Progenitor cell of endocrine pancreas (in vitro differentiated cells): Measurements from ENCODE around the gene ATXN2. TPM values are rescaled to one million over a fixed set of nuclear protein-coding genes. Genes with fewer than 3 reads are reported as not detected.

Experiments
- DNase-seq: peaks from one replicate; pipeline ENCODE4 v3.0.0; 2021; ENCODE audit warnings: low spot score; ENCODE audit not compliant: unreplicated experiment
- H3K27ac Mint-ChIP-seq: 2 replicates; pipeline ENCODE4 v1.8.0; 2021; ENCODE audit warnings: mild to moderate bottlenecking, moderate library complexity, mixed read lengths
- H3K27me3 Mint-ChIP-seq: 2 replicates; pipeline ENCODE4 v1.8.0; 2021; ENCODE audit warnings: mixed read lengths
- H3K36me3 Mint-ChIP-seq: 2 replicates; pipeline ENCODE4 v1.8.0; 2022; ENCODE audit warnings: mixed read lengths; ENCODE audit not compliant: insufficient read depth
- H3K4me1 Mint-ChIP-seq: 2 replicates; pipeline ENCODE4 v1.8.0; 2021; ENCODE audit warnings: low read depth, mixed read lengths
- H3K4me3 Mint-ChIP-seq: 2 replicates; pipeline ENCODE4 v1.8.0; 2021; ENCODE audit warnings: low read depth, mild to moderate bottlenecking, moderate library complexity, mixed read lengths
- H3K9me3 Mint-ChIP-seq: 2 replicates; pipeline ENCODE4 v1.8.0; 2021; ENCODE audit warnings: low read depth, mixed read lengths
- CTCF ChIP-seq: fragments of 200-600 bp; sonication (generic); IDR thresholded peaks from one replicate; pipeline ENCODE4 v1.5.0; 2021; ENCODE audit warnings: antibody characterized with exemption, mild to moderate bottlenecking; ENCODE audit not compliant: unreplicated experiment
- total RNA-seq: library from RNA; stranded (reverse); gene quantifications from 2 replicates; pipeline ENCODE4 v1.2.1, GENCODE V29; 2021

The ATXN2 gene
- total RNA-seq, 1 donor from 2014 or later = 81.7 TPM

DNA sequence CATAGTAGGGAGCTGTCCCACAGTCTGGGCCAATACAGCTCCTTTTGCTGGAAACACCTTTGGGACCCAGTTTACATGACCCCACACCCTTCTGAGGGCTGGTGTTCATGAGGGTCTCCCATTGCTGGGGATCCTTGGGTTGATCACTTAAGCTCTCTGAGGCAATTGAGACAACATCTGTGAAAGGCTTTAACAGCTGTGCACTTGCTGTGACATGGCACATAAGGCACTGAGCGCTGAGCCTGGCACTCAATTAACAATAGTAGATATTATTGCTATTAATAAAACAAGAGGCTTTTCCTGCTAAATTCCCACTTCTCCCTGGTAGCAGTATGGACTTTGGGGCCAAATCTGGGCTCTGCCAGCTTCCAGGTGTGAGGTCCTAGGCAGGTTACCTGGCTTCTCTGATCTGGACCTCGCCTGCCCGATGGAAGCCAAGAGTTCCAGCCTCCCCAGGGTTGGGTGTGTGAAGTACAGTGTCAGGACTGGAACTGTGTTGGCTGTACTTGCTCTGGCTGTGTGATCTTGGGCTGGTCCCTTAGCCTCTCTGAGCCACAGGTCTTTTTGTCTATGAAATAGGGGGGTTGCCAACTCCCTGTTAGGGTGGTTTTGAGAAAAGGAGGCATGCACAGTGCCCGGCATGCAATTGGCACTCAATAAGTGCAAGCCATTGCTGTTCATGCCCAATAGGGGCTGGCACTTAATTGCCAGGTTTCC is 190.3 kb downstream of the ATXN2 start:
- Mint-ChIP-seq H3K27me3 (peaks cover 64% of the 10 kb centered on the region), H3K4me3 (no peak overlapping the region), H3K27ac (no peak overlapping the region), H3K4me1 (peaks cover 2% of the 10 kb centered on the region), H3K36me3 (no peaks in the 10 kb centered on the region), H3K9me3 (no peaks in the 10 kb centered on the region)
- no peak for DNase-seq
- TF ChIP-seq CTCF = no peak

- H3K9me3 Mint-ChIP-seq = no peaks in the 10 kb centered on the region
- H3K4me3 Mint-ChIP-seq = no peak overlapping the region
- H3K27me3 Mint-ChIP-seq = peaks cover 64% of the 10 kb centered on the region
- no peak for DNase-seq
- H3K27ac Mint-ChIP-seq = no peak overlapping the region
- H3K36me3 Mint-ChIP-seq = no peaks in the 10 kb centered on the region
- TF ChIP-seq CTCF = no peak
- peaks cover 2% of the 10 kb centered on the region for H3K4me1 Mint-ChIP-seq
These were observed 191.0 kb downstream of the ATXN2 start for GRCh38 chr12:111408116-111408440.

DNA sequence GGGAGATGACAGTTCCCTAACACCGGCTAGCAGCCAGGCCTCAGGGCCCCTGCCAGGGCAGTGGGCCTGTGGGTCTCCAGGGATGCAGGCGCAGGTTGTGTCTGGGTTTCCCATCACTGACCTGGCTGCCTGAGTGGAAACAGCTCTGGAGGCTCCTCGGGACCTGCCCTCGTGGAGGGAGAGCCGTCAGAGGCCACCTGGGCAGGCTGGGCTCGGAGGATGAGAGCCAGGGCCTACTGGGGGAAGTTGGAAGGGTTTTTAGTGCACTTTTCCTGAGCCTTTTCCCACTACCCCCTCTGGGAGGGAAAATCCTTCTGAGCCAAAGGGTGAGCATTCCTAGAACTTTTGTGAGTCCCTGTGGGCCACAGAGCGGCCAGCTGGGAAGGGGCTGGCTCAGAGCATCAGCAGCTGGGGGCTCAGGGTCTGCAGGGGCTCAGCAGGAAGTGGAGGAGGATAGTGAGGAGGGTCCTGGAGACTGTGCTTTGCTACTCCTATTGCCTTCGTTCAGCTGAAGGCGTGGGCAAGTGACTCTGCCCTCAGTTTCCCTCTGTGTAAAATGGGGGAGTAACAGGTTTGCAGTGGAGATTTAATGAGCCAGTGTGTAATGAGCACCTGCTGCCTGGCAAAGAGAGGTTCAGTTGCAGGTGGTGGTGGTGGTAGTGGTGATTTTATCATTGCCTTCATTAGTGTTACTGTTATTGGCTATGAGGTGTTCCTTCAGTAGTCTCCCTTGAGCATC is 191.6 kb downstream of the ATXN2 start:
- no peak overlapping the region for H3K27ac Mint-ChIP-seq
- peaks cover 2% of the 10 kb centered on the region for H3K4me1 Mint-ChIP-seq
- no peaks in the 10 kb centered on the region for H3K36me3 Mint-ChIP-seq
- H3K4me3 Mint-ChIP-seq = peak overlapping the region; percentile 64
- TF ChIP-seq CTCF = no peak
- H3K27me3 Mint-ChIP-seq = peaks cover 63% of the 10 kb centered on the region
- no peaks in the 10 kb centered on the region for H3K9me3 Mint-ChIP-seq
- DNase-seq = no peak

DNA sequence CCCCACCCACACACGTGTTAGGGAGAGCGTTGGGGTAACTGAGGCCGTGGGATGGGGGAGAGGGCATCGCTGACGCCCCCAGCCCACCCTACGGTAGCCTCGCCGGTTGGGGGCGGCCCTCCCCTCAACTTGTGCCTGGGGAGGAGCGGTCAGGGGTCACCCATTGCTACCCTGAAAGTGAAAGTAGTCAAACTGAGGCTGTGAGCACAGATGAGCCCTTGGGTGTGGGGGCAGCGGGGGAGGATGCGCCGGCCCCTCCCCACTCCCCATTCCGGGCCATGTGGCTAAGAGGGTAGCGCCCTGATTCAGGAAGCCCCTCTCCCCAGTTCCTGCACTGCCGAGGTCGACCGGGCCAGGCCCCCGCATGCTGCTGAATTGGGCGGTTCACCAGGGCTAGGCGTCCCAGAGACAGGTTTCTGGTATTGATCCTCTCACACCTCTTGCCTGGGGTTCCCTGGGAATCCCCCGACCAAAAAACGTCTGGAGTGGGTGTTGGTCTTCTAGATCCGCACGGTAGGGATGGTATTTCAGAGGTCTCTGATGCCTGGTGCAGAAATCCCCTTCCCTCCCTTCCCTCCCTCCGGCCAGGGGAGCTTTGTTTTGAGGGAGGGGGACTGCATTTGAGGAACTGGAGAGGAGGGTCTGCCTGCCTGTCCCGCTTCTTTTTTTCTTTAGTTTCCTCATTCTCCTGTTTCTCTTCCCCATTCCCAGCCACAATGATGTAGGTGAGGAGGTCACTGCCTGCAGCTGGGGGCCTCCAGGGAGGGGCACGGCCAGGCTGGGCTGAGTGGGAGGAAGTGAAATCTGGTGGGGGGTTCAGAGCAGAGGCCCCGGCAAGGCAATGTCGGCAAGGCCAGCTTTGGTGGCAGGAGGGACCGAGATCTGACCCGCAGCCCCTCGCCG is 192.4 kb downstream of the ATXN2 start:
- H3K27ac Mint-ChIP-seq = no peak overlapping the region
- DNase-seq = no peak
- peaks cover 2% of the 10 kb centered on the region for H3K4me1 Mint-ChIP-seq
- H3K27me3 Mint-ChIP-seq = peaks cover 56% of the 10 kb centered on the region
- H3K36me3 Mint-ChIP-seq = no peaks in the 10 kb centered on the region
- TF ChIP-seq CTCF = no peak
- no peaks in the 10 kb centered on the region for H3K9me3 Mint-ChIP-seq
- peak overlapping the region; percentile 64 for H3K4me3 Mint-ChIP-seq

DNA sequence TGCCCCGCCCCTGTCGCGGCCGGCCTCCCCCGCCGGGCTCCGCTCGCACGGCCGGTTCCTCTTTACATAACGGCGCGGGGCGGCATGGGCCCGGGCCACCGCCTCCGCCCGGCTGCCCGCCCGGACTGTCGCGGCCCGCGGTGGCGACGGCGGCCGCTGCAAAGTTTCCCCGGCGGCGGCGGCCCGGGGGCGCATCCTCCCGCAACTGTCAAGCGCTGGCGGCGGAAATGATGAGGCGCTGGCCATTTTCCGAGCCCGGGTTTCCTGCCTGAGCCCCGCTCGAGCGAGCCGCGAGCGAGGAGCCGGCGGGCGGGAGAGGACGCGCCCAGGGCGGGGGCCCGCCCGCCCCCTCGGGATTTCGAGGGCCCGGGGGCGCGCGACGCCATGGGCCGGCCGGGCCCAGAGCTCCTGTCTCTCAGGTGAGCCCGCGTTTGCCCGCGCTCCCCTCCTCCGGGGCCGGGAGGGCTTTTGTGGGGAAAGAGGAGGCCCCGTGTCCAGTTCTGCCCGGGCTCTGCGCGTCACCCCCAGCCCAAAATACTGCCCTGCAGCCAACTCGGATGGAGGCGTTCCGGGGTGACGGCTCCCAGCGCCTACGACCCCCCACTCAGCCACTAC is 193.1 kb downstream of the ATXN2 start, which contains the start of gene SH2B3:
Gene SH2B3 (plus strand): TSS at position 65 of the 615 bp plus-strand sequence. CDS start 12,223 bp downstream, outside the sequence.
- TF ChIP-seq CTCF = no peak
- peaks cover 56% of the 10 kb centered on the region for H3K27me3 Mint-ChIP-seq
- H3K4me1 Mint-ChIP-seq = peaks cover 2% of the 10 kb centered on the region
- H3K27ac Mint-ChIP-seq = peak within 1 kb of the TSS; percentile 4
- H3K9me3 Mint-ChIP-seq = no peaks in the 10 kb centered on the region
- H3K36me3 Mint-ChIP-seq = no peaks in the 10 kb centered on the region
- H3K4me3 Mint-ChIP-seq = peak within 1 kb of the TSS; percentile 70
- no peak for DNase-seq
